A673 (cell line): ENCODE data around the gene HACD2. TPM values are rescaled to one million over a fixed set of nuclear protein-coding genes. Genes with fewer than 3 reads are reported as not detected.

Source experiments
- BruUV-seq: library from RNA; stranded (reverse); fragments of 400-500 nt; replicated peaks from 2 replicates; lab custom pipeline; 2021; lab: Mats Ljungman, UMichigan
- CTCF ChIA-PET: fragments of 300-600 bp; sonication (Branson Sonifier 250); formaldehyde crosslinking; loops from one replicate; lab custom pipeline; 2022; ENCODE audit warnings: antibody characterized with exemption; lab: Charles Lee
- POLR2A ChIA-PET: fragments of 300-600 bp; sonication (Branson Sonifier 250); formaldehyde crosslinking; loops from one replicate; lab custom pipeline; 2022; ENCODE audit warnings: antibody characterized with exemption; ENCODE audit not compliant: low non-redundant PET; lab: Charles Lee
- DNase-seq: peaks from one replicate; pipeline ENCODE4 v3.0.0-alpha.2; 2015; ENCODE audit warnings: low spot score
- H3K27ac ChIP-seq: fragments of 200-600 bp; sonication (generic); 2 replicates; pipeline ENCODE4 v1.5.1; 2016; ENCODE audit warnings: mixed run types, low read depth, mild to moderate bottlenecking, mixed read lengths, antibody characterized with exemption, low read length; ENCODE audit not compliant: poor library complexity, severe bottlenecking
- H3K27me3 ChIP-seq: fragments of 200-600 bp; sonication (generic); replicated peaks from 2 replicates; pipeline ENCODE4 v1.6.1; 2017; ENCODE audit warnings: mixed run types, low read depth, mild to moderate bottlenecking, mixed read lengths, antibody characterized with exemption, low read length; ENCODE audit not compliant: insufficient read depth, poor library complexity
- H3K36me3 ChIP-seq: fragments of 200-600 bp; sonication (generic); 2 replicates; pipeline ENCODE4 v1.6.1; 2016; ENCODE audit warnings: mixed run types, mild to moderate bottlenecking, mixed read lengths, antibody characterized with exemption, low read length; ENCODE audit not compliant: insufficient read depth, poor library complexity, severe bottlenecking
- H3K4me1 ChIP-seq: fragments of 200-600 bp; sonication (generic); 2 replicates; pipeline ENCODE4 v1.6.1; 2017; ENCODE audit warnings: mixed run types, mild to moderate bottlenecking, mixed read lengths, antibody characterized with exemption, low read length; ENCODE audit not compliant: insufficient read depth, poor library complexity, severe bottlenecking
- H3K4me3 ChIP-seq: fragments of 200-600 bp; sonication (generic); 2 replicates; pipeline ENCODE4 v1.5.1; 2016; ENCODE audit warnings: low read depth, mixed run types, mild to moderate bottlenecking, mixed read lengths, low read length; ENCODE audit not compliant: poor library complexity, severe bottlenecking
- H3K9me3 ChIP-seq: fragments of 200-600 bp; sonication (generic); 2 replicates; pipeline ENCODE4 v1.6.1; 2016; ENCODE audit warnings: mixed run types, low read depth, mild to moderate bottlenecking, mixed read lengths, antibody characterized with exemption, low read length; ENCODE audit not compliant: poor library complexity, severe bottlenecking
- CTCF ChIP-seq: fragments of 300-800, 200-600 bp; sonication (generic); conservative IDR thresholded peaks from 2 replicates; pipeline ENCODE4 v1.5.1; 2017; ENCODE audit warnings: low read depth, mild to moderate bottlenecking, antibody characterized with exemption, low read length, moderate library complexity, mixed read lengths
- EZH2 ChIP-seq: fragments of 200-600 bp; sonication (generic); IDR thresholded peaks from 2 replicates; pipeline ENCODE4 v1.6.1; 2017; ENCODE audit warnings: borderline replicate concordance, low read depth, mild to moderate bottlenecking, mixed read lengths, antibody characterized with exemption, low read length; ENCODE audit not compliant: poor library complexity, severe bottlenecking
- intact Hi-C: fragments of 100-400 bp; cut with micrococcal nuclease; formaldehyde crosslinking; loops from one replicate; pipeline ENCODE4 v1.10.0; 2022; ENCODE audit not compliant: unreplicated experiment
- total RNA-seq: library from RNA; stranded (reverse); gene quantifications from 2 replicates; pipeline ENCODE4 v1.2.3, GENCODE V29; 2021

Gene HACD2
- total RNA-seq, 1 experiment from 2014 or later = 49.3 TPM

- Histone ChIP-seq H3K27me3 (no peaks in the 10 kb centered on the region), H3K36me3 (no peaks in the 10 kb centered on the region), H3K4me1 (no peaks in the 10 kb centered on the region), H3K27ac (no peak overlapping the region), H3K9me3 (no peaks in the 10 kb centered on the region), H3K4me3 (no peak overlapping the region)
- ChIA-PET POLR2A (no interaction called here), CTCF (no interaction called here)
- no peak for DNase-seq
- no peak for TF ChIP-seq EZH2
- no peak for TF ChIP-seq CTCF
- intact Hi-C loops = no loop called here
- BruUV-seq = no TSS peak
These were observed 109.1 kb downstream of the HACD2 start for GRCh38 chr3:123475786-123476185.

GRCh38 chr3:123471106-123471505 lies 113.7 kb downstream of the HACD2 start:
- TF ChIP-seq CTCF (no peak), EZH2 (no peak)
- Histone ChIP-seq H3K36me3 (no peaks in the 10 kb centered on the region), H3K4me1 (no peaks in the 10 kb centered on the region), H3K27ac (no peak overlapping the region), H3K27me3 (no peaks in the 10 kb centered on the region), H3K9me3 (no peaks in the 10 kb centered on the region), H3K4me3 (no peak overlapping the region)
- POLR2A ChIA-PET = no interaction called here
- BruUV-seq = no TSS peak
- DNase-seq = no peak
- CTCF ChIA-PET = no interaction called here
- intact Hi-C loops = no loop called here

- Histone ChIP-seq H3K4me1 (no peaks in the 10 kb centered on the region), H3K9me3 (no peaks in the 10 kb centered on the region), H3K4me3 (no peak overlapping the region), H3K36me3 (no peaks in the 10 kb centered on the region), H3K27me3 (no peaks in the 10 kb centered on the region), H3K27ac (no peak overlapping the region)
- POLR2A ChIA-PET = interaction anchor here (0.8 kb wide), 1 partner anchor 99 kb away, joined by 3 read pairs; no protein-coding TSS in a partner anchor
- no TSS peak for BruUV-seq
- no peak for DNase-seq
- intact Hi-C loops = no loop called here
- TF ChIP-seq CTCF = no peak
- no peak for TF ChIP-seq EZH2
- CTCF ChIA-PET = no interaction called here
These were observed 115.4 kb downstream of the HACD2 start for GRCh38 chr3:123469323-123469995.
